Ishikawa (cell line): Measurements from ENCODE around the gene PMM1.

ENCODE experiments used
- EP300 ChIP-seq: IDR thresholded peaks from 2 replicates; pipeline ENCODE4 v1.6.1; 2012; ENCODE audit warnings: borderline replicate concordance
- FOXM1 ChIP-seq: IDR thresholded peaks from 2 replicates; pipeline ENCODE4 v1.6.1; 2012; ENCODE audit warnings: low read depth, borderline replicate concordance
- NFIC ChIP-seq: IDR thresholded peaks from 2 replicates; pipeline ENCODE4 v1.6.1; 2012
- YY1 ChIP-seq: IDR thresholded peaks from 2 replicates; pipeline ENCODE4 v1.6.1; 2012; ENCODE audit warnings: low read depth
- ZBTB7A ChIP-seq: IDR thresholded peaks from 2 replicates; pipeline ENCODE4 v1.6.1; 2012; ENCODE audit warnings: low read depth
- TF ChIP-seq, protein P1 (sequence below): IDR thresholded peaks from 2 replicates; pipeline ENCODE4 v1.6.1; 2012
- TF ChIP-seq, protein P2 (sequence below): IDR thresholded peaks from 2 replicates; pipeline ENCODE4 v1.6.1; 2012; ENCODE audit warnings: low read depth, mild to moderate bottlenecking

DNA sequence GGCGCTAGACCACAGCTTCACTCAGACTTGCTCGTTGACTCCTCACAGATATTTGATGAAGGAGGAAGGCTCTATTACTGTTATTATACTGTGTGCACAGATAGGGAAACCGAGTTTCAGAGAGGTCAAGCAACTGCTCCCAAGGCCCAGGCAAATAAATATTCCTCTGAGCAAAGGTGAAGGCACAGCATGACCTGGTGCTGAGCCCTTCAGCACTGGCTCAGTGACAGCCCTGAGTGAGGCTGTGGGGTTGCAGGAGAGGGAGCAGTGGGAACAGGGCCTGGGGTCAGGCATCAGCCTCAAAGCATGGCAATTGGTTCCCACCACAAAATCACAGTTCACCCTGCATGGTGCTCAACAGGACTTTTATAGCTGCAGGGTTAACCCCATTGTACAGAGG is 52.4 kb downstream of the PMM1 start:
- TF ChIP-seq ZBTB7A (no peak), NFIC (no peak), YY1 (no peak), EP300 (no peak), FOXM1 (no peak)
- TF ChIP-seq, protein P1, sequence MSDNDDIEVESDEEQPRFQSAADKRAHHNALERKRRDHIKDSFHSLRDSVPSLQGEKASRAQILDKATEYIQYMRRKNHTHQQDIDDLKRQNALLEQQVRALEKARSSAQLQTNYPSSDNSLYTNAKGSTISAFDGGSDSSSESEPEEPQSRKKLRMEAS = no peak
- TF ChIP-seq, protein P2, sequence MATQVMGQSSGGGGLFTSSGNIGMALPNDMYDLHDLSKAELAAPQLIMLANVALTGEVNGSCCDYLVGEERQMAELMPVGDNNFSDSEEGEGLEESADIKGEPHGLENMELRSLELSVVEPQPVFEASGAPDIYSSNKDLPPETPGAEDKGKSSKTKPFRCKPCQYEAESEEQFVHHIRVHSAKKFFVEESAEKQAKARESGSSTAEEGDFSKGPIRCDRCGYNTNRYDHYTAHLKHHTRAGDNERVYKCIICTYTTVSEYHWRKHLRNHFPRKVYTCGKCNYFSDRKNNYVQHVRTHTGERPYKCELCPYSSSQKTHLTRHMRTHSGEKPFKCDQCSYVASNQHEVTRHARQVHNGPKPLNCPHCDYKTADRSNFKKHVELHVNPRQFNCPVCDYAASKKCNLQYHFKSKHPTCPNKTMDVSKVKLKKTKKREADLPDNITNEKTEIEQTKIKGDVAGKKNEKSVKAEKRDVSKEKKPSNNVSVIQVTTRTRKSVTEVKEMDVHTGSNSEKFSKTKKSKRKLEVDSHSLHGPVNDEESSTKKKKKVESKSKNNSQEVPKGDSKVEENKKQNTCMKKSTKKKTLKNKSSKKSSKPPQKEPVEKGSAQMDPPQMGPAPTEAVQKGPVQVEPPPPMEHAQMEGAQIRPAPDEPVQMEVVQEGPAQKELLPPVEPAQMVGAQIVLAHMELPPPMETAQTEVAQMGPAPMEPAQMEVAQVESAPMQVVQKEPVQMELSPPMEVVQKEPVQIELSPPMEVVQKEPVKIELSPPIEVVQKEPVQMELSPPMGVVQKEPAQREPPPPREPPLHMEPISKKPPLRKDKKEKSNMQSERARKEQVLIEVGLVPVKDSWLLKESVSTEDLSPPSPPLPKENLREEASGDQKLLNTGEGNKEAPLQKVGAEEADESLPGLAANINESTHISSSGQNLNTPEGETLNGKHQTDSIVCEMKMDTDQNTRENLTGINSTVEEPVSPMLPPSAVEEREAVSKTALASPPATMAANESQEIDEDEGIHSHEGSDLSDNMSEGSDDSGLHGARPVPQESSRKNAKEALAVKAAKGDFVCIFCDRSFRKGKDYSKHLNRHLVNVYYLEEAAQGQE = no peak
